Breast epithelium (tissue), 3 donors: ENCODE results near the gene PXDC1.

ENCODE experiments used
- CTCF ChIP-seq, 3 donors: fragments of 450-650 bp; IDR thresholded peaks; one replicate each; pipeline ENCODE4 v1.5.1; 2016 to 2017; ENCODE audit warnings: antibody characterized with exemption in 3 of 3, mild to moderate bottlenecking in 3 of 3, moderate library complexity in 3 of 3
- POLR2A ChIP-seq: fragments of 450-650 bp; IDR thresholded peaks from one replicate; pipeline ENCODE4 v1.6.1; 2016; ENCODE audit warnings: antibody characterized with exemption, mild to moderate bottlenecking, moderate library complexity

GRCh38 chr6:3762359-3762758 is 10.8 kb upstream of the PXDC1 start:
- TF ChIP-seq CTCF (IDR thresholded peaks at IDR 0.05) (no peak), POLR2A (no peak)
